WERI-Rb-1 (cell line): ENCODE data around the gene DDX23.

Experiments
- DNase-seq: peaks from one replicate; pipeline ENCODE4 v3.0.0-alpha.2; 2020
- H3K27ac ChIP-seq: fragments of 250-450 bp; sonication (Bioruptor Pico); 2 replicates; pipeline ENCODE4 v1.5.1; 2020; ENCODE audit warnings: mild to moderate bottlenecking, moderate library complexity
- H3K27me3 ChIP-seq: fragments of 250-450 bp; sonication (Bioruptor Pico); 2 replicates; pipeline ENCODE4 v1.5.1; 2021; ENCODE audit warnings: mild to moderate bottlenecking, low read depth, moderate library complexity; ENCODE audit not compliant: insufficient read depth, severe bottlenecking
- H3K36me3 ChIP-seq: fragments of 250-450 bp; sonication (Bioruptor Pico); 2 replicates; pipeline ENCODE4 v1.5.1; 2020; ENCODE audit warnings: mild to moderate bottlenecking, moderate library complexity
- H3K4me3 ChIP-seq: 2 replicates; pipeline ENCODE4 v1.5.1; 2011; ENCODE audit warnings: low read depth, mild to moderate bottlenecking, control low read depth, low read length
- H3K9me3 ChIP-seq: fragments of 250-450 bp; sonication (Bioruptor Pico); 2 replicates; pipeline ENCODE4 v1.5.1; 2021; ENCODE audit warnings: mild to moderate bottlenecking, moderate library complexity; ENCODE audit not compliant: severe bottlenecking
- TF ChIP-seq, protein P1 (sequence below): IDR thresholded peaks from 2 replicates; pipeline ENCODE4 v1.5.1; 2011; ENCODE audit warnings: low read depth, mild to moderate bottlenecking, control low read depth, inconsistent platforms, low read length

DDX23 gene

DNA sequence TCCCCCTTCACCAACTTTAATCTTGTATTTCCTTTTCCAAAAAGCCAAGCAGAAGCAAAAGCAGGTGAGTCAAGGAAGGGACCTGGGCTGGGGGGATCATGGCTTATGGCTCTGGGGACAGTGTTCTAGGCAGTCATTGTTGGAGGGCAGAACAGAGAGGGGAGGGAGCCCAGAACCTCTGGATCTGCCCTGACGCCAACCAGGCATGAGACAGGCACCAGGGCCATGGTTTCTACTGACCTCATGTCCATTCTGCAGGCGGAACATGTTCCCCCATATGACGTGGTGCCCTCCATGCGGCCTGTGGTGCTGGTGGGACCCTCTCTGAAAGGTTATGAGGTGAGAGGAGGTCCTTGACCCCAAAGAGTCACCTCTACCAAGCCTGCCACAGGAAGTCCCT, 27.1 kb downstream of the DDX23 start:
- Histone ChIP-seq H3K4me3 (no peak overlapping the region), H3K36me3 (peaks cover 69% of the 10 kb centered on the region), H3K27me3 (no peaks in the 10 kb centered on the region), H3K27ac (no peak overlapping the region), H3K9me3 (no peaks in the 10 kb centered on the region)
- TF ChIP-seq, protein P1, sequence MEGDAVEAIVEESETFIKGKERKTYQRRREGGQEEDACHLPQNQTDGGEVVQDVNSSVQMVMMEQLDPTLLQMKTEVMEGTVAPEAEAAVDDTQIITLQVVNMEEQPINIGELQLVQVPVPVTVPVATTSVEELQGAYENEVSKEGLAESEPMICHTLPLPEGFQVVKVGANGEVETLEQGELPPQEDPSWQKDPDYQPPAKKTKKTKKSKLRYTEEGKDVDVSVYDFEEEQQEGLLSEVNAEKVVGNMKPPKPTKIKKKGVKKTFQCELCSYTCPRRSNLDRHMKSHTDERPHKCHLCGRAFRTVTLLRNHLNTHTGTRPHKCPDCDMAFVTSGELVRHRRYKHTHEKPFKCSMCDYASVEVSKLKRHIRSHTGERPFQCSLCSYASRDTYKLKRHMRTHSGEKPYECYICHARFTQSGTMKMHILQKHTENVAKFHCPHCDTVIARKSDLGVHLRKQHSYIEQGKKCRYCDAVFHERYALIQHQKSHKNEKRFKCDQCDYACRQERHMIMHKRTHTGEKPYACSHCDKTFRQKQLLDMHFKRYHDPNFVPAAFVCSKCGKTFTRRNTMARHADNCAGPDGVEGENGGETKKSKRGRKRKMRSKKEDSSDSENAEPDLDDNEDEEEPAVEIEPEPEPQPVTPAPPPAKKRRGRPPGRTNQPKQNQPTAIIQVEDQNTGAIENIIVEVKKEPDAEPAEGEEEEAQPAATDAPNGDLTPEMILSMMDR: no peak
- DNase-seq: no peak

GRCh38 chr12:48824112-48824511, 27.9 kb downstream of the DDX23 start:
- H3K36me3 ChIP-seq: peaks cover 61% of the 10 kb centered on the region
- H3K9me3 ChIP-seq: no peaks in the 10 kb centered on the region
- TF ChIP-seq, protein P1: no peak

GRCh38 chr12:48823281-48823680, 28.7 kb downstream of the DDX23 start:
- Histone ChIP-seq H3K27ac (no peak overlapping the region), H3K4me3 (no peak overlapping the region), H3K9me3 (no peaks in the 10 kb centered on the region), H3K27me3 (no peaks in the 10 kb centered on the region), H3K36me3 (peaks cover 53% of the 10 kb centered on the region)
- TF ChIP-seq, protein P1: no peak
- DNase-seq: no peak

More at GRCh38 chr12:48824112-48824511, 27.9 kb downstream of the DDX23 start:
- no peaks in the 10 kb centered on the region for H3K27me3 ChIP-seq
- DNase-seq: no peak
- no peak overlapping the region for H3K27ac ChIP-seq
- H3K4me3 ChIP-seq: no peak overlapping the region

- peaks cover 47% of the 10 kb centered on the region for H3K36me3 ChIP-seq
Observed at GRCh38 chr12:48822711-48823110, 29.3 kb downstream of the DDX23 start.

DNA sequence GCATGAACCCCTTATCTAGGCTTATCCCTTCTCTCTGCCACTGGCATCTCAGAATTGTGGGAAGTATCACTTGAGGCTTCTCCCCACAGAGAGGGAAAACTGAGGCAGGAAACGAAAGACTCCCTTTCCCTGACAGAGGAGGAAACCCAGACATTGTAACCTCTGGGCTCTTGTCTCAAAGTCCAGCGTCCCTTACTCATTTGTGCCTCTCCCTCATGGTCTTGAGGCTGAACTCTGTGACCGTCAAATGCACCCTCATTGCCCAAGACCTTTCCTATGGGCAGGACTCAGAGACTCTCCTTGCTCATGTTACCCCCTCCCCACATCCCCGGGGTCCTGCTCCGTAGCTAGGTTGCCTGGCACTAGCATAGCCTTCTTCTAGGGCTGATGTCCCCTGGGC, 29.8 kb downstream of the DDX23 start:
- Histone ChIP-seq H3K27ac (no peak overlapping the region), H3K36me3 (peaks cover 41% of the 10 kb centered on the region), H3K27me3 (no peaks in the 10 kb centered on the region), H3K4me3 (no peak overlapping the region), H3K9me3 (no peaks in the 10 kb centered on the region)
- DNase-seq: no peak
- TF ChIP-seq, protein P1: no peak

More at GRCh38 chr12:48822711-48823110, 29.3 kb downstream of the DDX23 start:
- TF ChIP-seq, protein P1: no peak
- Histone ChIP-seq H3K27me3 (no peaks in the 10 kb centered on the region), H3K9me3 (no peaks in the 10 kb centered on the region), H3K4me3 (no peak overlapping the region), H3K27ac (no peak overlapping the region)
- DNase-seq: no peak

DNA sequence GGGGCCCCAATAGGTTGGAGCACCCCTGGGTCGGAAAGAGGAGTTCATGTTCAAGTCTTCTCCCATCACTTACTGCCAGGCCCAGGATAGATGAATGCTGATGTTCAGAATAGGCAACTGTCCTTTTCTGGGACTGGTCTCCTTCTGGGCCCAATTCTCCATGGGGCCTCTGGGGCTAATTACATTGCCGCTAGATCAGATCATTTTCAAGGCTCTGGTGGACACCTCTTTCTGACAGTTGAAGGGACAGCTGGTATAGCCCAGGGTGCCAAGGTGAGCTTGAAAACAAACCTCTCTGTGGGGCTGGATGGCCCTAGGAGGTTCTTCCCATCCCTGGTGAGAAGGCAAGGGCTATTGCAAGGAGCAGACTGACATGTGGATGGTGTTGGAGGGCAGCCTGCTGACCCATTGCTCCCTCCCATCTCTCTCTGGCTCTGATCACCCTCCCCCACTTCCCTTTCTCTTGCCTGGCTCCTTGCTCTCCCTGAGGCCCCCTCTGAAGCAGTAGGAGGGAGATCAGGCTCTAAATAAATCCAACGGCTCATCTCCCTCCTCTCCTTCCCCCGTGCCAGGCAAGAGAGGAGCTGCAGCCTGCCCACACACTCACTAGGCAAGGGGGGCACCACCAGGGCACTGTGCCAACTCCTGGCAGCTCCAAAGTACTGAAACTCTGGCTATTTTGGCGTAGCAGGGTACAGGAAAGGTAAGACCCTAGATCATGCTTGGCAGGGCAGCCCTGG, 31.8 kb downstream of the DDX23 start:
- TF ChIP-seq, protein P1: no peak
- H3K27ac ChIP-seq: no peak overlapping the region
- no peak overlapping the region for H3K4me3 ChIP-seq
- no peaks in the 10 kb centered on the region for H3K27me3 ChIP-seq
- DNase-seq: no peak
- H3K9me3 ChIP-seq: no peaks in the 10 kb centered on the region
- H3K36me3 ChIP-seq: peaks cover 25% of the 10 kb centered on the region
